ENCODE measurements around the gene NOXA1.
A peak's percentile ranks its signal among the peaks of the same experiment; 100 is the strongest.

The NOXA1 gene

GRCh38 chr9:137427454-137428310 lies 4.5 kb downstream of the NOXA1 start:
- no peak for DNase-seq (ENCODE audit: low read depth)

GRCh38 chr9:137428311-137428630 lies 5.1 kb downstream of the NOXA1 start:
- DNase-seq (ENCODE audit: low read depth), result no peak

DNA sequence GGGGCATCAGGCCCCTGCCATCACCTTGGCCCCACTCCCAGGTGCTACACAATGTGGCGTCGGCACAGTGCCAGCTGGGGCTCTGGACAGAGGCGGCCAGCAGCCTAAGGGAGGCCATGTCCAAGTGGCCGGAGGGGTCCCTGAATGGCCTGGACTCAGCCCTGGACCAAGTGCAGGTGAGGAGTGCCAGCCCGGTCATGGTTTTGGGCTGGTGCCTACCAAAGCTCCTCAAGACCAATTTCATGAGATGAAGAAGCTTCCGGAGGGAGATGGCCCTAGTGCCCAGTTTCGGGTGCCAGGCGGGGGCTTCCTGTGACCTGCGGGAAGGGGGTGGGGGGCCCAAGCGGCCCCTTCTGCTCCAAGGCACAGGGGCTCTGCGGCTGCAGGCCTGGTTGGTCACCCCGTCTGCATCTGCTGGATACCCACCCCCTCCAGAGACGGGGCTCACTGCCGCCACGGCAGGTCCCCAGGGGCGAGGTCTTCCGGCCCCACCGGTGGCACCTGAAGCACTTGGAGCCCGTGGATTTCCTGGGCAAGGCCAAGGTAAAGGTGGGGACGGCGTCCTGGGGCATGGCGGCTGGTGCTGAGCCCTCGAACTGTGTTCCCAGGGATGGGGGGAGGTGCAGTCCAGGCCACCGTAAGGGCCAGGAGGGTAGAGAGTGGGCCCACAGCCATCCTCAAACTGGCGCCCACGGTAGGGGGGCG lies 5.8 kb downstream of the NOXA1 start:
- DNase-seq (ENCODE audit: low read depth), result no peak

DNA sequence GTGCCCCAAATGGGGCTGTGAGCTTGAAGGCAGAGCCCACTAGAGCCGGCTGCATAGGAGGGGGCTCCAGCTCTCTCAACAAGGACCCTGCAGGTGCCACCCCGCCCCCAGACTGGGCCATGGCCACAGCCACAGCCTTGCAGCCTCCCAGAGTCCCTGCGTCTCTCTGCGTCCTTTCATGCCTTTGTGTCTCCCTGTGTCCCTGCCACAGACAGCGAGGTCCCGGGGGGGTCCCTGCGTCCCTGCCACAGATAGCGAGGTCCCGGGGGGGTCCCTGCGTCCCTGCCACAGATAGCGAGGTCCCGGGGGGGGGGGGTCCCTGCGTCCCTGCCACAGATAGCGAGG lies 6.3 kb downstream of the NOXA1 start:
- no peak for DNase-seq (ENCODE audit: low read depth)

DNA sequence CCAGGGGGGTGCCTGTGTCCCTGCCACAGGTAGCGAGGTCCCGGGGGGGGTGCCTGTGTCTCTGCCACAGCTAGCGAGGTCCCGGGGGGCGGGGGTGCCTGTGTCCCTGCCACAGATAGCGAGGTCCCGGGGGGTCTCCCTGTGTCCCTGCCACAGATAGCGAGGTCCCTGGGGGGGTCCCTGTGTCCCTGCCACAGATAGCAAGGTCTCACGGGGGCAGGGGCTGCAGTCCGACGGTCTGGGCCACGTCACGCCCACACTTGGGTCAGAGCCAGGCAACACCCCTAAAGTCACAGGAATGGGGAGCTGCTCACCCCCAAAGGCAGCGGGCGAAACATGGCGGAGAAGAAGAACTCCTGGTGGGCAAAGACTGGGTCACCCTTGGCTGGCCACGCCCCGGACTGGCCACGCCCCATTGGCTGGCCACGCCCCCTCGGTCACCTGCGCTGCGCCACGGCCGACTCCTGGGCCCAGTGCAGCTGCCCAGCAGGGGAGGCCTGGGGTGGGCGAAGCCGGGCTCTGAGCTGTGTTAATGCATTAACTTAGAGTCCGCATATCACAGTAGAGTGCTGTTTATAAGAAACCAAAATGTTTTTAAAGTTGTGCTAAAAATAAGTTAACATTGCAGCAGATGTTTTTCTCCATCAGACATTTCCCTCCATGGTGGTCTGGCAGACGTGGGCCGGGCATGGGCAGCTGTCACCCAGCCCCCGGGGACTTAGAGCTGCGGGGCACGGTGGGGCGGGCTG lies 7.0 kb downstream of the NOXA1 start:
- DNase-seq (ENCODE audit: low read depth), result no peak

DNA sequence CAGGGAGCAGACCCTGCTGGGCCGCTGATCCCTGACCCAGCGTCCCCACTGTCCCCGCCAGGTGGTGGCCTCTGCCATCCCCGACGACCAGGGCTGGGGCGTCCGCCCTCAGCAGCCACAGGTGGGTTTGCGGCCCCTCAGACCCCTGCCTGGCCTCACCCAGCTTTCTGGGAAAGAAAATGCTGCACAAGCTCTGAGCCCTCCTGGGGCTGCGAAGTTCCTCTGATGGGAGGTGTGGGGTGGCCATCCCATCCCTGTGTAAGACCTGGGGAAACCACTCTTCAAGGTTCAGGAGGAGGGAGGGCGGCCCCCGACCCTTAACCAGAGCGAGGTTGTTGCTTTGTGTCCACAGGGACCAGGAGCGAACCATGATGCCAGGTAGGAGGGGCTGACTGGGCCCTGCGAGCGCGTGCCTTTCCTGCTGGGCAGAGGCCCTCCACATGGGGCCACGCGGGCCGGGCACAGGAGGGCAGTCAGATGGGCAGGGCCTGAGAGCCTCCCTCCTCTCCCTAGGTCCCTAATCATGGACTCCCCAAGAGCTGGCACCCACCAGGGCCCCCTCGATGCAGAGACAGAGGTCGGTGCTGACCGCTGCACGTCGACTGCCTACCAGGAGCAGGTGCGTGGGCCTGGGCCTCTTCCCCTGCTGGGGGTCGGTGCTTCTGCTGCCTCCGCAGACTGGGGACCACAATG lies 7.7 kb downstream of the NOXA1 start:
- DNase-seq (ENCODE audit: low read depth), result no peak

DNA sequence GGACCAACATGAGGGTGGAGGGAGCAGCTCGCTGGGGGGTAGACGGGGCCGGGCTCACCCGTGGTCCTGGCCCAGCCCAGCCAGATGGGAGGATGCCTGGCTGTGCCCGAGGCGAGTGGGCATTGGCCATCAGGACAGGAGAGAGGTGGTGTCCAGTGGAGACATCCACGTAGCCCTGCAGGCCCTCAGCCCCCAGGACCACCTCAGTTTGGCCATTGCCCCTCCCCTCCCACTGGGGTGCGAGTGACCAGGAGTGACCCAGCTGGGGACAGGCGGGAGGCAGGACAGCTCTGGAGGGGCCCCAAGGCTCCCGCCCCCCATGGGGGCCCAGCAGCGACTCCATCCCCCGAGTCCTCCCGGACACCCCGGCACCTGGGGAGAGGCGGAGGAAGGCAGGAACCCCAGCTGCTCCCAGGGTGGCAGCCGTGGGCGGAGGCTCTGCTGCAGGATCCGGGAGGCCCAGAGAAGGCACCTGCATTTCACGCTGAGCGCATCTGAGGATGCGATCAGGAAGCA lies 8.3 kb downstream of the NOXA1 start:
- DNase-seq (ENCODE audit: low read depth), result no peak

- no peak for DNase-seq (ENCODE audit: low read depth)
Measured at GRCh38 chr9:137432687-137433348, 9.6 kb downstream of the NOXA1 start.

DNA sequence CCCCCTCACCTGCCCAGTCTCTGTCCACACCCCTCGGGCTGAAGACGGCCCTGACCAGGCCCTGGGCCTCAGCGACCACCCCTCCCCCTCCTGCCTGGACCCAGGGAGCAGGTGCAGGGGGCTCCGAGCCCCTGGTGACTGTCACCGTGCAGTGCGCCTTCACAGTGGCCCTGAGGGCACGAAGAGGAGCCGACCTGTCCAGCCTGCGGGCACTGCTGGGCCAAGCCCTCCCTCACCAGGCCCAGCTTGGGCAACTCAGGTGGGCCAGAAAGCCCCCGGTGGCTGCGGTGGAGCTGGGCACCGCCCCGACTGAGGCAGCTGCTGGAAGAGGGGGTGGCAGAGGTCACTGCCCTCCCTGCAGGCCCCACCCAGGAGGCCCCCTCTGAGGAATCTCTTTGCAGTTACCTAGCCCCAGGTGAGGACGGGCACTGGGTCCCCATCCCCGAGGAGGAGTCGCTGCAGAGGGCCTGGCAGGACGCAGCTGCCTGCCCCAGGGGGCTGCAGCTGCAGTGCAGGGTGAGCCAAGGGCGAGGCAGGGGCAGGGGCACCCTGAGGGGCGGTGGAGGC lies 10.2 kb downstream of the NOXA1 start:
- no peak for DNase-seq (ENCODE audit: low read depth)

GRCh38 chr9:137433916-137434431 lies 10.8 kb downstream of the NOXA1 start:
- no peak for DNase-seq (ENCODE audit: low read depth)

DNA sequence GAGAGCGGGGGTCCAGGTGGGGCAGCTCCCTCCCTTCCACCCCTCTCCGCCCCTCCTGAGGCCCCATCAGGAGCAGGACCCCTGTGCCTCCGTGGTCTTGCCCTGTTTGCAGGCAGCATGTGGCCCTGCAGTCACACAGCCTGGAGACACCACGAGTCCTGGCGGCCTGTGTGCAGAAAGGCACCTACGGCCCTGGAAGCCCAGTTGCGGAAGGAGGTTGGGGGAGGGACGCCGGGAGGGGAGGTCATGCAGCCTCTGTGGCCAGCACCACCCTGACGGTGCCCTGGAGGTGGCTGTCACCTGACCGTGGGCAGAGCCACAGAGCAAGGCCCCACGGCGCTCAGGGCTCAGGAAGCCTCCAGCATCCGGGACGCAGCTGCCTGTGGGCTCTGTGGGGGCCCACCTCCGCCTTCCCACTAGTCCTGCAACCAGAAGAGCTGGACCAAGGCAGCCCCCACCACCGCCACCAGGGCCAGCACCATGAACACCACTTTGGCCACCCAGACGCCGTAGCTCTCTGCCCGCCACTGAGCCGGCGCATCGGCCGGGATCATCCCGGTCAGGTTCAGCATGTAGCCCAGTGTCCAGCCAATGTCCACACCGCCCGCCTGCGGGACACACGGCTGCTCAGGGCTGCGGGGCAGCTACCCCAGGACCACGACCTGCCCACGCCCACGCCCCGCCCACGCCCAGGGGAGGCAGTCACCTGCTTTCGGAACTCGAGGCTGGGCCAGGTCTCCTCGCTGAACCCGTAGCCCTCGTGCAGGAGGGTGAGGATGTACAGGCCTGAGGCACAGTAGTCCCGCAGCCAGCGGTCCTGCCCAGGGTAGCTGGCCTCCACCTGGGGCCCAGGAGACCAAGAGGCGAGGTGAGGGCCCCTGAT lies 11.5 kb downstream of the NOXA1 start:
- no peak for DNase-seq (ENCODE audit: low read depth)

GRCh38 chr9:137435381-137435891 lies 12.2 kb downstream of the NOXA1 start:
- DNase-seq (ENCODE audit: low read depth), result no peak

DNA sequence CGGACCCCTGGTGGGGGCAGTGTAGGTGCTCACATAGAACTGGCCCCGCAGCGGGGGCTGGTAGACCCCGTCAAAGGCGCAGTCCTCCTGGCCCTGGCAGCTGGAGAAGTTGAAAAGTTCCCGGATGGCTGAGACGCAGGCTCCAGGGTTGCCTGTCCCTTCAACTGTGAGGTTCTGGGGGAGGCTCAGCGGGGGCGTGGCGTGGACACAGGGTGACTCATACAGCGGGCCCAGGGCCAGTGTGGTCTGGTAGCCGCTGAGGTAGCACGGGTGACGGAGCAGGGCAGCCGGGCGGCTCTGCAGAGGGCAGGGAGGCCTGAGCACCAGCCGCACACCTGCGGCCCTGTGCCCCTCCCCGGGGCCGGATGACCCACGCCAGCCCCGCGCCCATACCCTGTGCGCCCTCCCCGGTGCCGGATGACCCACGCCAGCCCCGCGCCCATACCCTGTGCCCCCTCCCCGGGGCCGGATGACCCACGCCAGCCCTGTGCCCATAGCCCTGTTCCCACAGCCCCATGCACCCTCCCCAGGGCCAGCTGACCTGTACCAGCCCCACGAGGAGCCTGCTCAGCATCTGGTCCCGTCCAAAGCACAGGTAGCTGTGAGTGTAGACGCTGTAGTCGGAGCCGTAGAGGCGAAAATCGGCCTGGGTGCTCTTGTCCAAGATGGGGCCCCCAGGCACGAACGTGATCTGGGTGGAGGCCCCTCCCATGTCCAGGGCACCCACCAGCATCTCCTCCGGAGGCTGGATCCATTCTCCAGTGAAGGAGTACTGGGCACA lies 13.0 kb downstream of the NOXA1 start:
- DNase-seq (ENCODE audit: low read depth), result peak; percentile 78

- DNase-seq (ENCODE audit: low read depth), result no peak
Measured at GRCh38 chr9:137436761-137437600, 13.8 kb downstream of the NOXA1 start.

- DNase-seq (ENCODE audit: low read depth), result no peak
Measured at GRCh38 chr9:137437691-137438590, 14.7 kb downstream of the NOXA1 start.

DNA sequence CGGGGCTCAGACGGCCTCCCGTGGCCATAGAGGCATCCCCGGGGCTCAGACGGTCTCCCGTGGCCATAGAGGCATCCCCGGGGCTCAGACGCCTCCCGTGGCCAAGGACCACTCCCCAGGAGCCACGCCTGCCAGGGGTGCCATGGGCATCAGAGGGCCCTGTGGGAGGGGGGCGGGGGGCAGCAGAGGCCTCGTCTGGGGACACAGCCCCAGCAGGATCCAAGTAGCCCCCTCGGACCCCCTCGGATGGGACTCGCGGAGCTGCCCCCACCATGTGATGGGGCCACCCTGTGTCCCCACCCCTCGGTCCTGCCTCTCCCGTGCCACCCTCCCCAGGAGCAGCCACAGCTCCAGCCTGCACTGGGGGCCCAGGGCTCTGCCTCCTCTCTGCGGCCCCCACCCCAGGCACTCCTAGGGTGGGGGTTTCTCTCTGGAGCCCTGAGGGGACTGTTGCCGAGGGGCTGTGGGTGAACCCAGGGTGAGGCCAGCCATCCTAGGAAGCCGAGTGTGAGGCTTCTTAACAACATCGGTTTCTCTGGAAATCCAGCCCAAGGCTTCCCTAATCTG lies 15.5 kb downstream of the NOXA1 start:
- no peak for DNase-seq (ENCODE audit: low read depth)

All from amniotic epithelial cell (primary cell).